T-cell (primary cell): ENCODE results near the gene SYP. TPM values are rescaled to one million over a fixed set of nuclear protein-coding genes. Genes with fewer than 3 reads are reported as not detected.
A peak's percentile ranks its signal among the peaks of the same experiment; 100 is the strongest.

Experiments
- ATAC-seq, 4 experiments: fragments of 200-7000 bp in 3 of 4; fragments of 150-1000 bp in 1 of 4; cut with Tn5 transposase; replicated peaks in 1 of 4; 1 replicate in 3 of 4; 2 replicates in 1 of 4; pipeline ENCODE4 v1.10.0; 2021; ENCODE audit warnings: moderate library complexity in 3 of 4, mild to moderate bottlenecking in 2 of 4, moderate number of reproducible peaks in 1 of 4
- CTCF ChIA-PET, 2 donors: fragments of 300-600 bp; sonication (Branson Sonifier 250); formaldehyde crosslinking; loops; one replicate each; lab custom pipeline; 2022; ENCODE audit warnings: antibody characterized with exemption in 2 of 2; lab: Charles Lee
- POLR2A ChIA-PET, 2 donors: fragments of 300-600 bp; sonication (Branson Sonifier 250); formaldehyde crosslinking; loops; one replicate each; lab custom pipeline; 2022; ENCODE audit warnings: antibody characterized with exemption in 2 of 2; lab: Charles Lee
- DNase-seq, 35 experiments: peaks; one replicate each; pipeline versions ENCODE4 v3.0.0 to v3.0.0-alpha.2; 2013 to 2023
- H3K27ac ChIP-seq: one replicate; pipeline ENCODE4 v1.5.1; 2013; ENCODE audit warnings: low read length
- H3K27me3 ChIP-seq, 2 experiments: replicated peaks in 1 of 2; 1 replicate in 1 of 2; 2 replicates in 1 of 2; pipeline versions ENCODE4 v1.6.1 to v1.7.0; 2013; ENCODE audit warnings: low read length in 1 of 2, mixed read lengths in 1 of 2; ENCODE audit not compliant: control insufficient read depth in 2 of 2, insufficient read depth in 2 of 2; ENCODE audit errors: extremely low read depth in 1 of 2
- H3K36me3 ChIP-seq, 2 donors: 1 replicate in 1 of 2; 2 replicates in 1 of 2; pipeline versions ENCODE4 v1.6.1 to v1.7.0; 2013; ENCODE audit warnings: low read length in 1 of 2; ENCODE audit not compliant: control insufficient read depth in 2 of 2, insufficient read depth in 1 of 2; ENCODE audit errors: extremely low read depth in 1 of 2
- H3K4me1 ChIP-seq, 2 experiments: 1 replicate in 1 of 2; 2 replicates in 1 of 2; pipeline versions ENCODE4 v1.6.1 to v1.7.0; 2013; ENCODE audit warnings: low read length in 2 of 2, mixed read lengths in 1 of 2; ENCODE audit not compliant: insufficient read depth in 2 of 2, control insufficient read depth in 1 of 2; ENCODE audit errors: extremely low read depth in 1 of 2
- H3K4me3 ChIP-seq, 2 donors: 1 replicate in 1 of 2; 2 replicates in 1 of 2; pipeline versions ENCODE4 v1.5.1 to v1.7.0; 2013; ENCODE audit warnings: mild to moderate bottlenecking in 2 of 2, low read length in 1 of 2, moderate library complexity in 1 of 2; ENCODE audit not compliant: control insufficient read depth in 1 of 2; ENCODE audit errors: extremely low read depth in 1 of 2
- H3K9me3 ChIP-seq: 2 replicates; pipeline ENCODE4 v1.7.0; 2013
- H3K27ac Mint-ChIP-seq, 2 donors: one replicate each; pipeline ENCODE4 v1.8.0; 2020 to 2021; ENCODE audit warnings: mild to moderate bottlenecking in 2 of 2, mixed read lengths in 2 of 2
- H3K27me3 Mint-ChIP-seq, 2 donors: one replicate each; pipeline ENCODE4 v1.8.0; 2021 to 2022; ENCODE audit warnings: mixed read lengths in 2 of 2
- H3K36me3 Mint-ChIP-seq: one replicate; pipeline ENCODE4 v1.8.0; 2021; ENCODE audit warnings: mixed read lengths
- H3K4me1 Mint-ChIP-seq, 3 donors: one replicate each; pipeline ENCODE4 v1.8.0; 2020 to 2022; ENCODE audit warnings: mixed read lengths in 3 of 3, mild to moderate bottlenecking in 1 of 3
- H3K4me3 Mint-ChIP-seq, 3 donors: one replicate each; pipeline ENCODE4 v1.8.0; 2020 to 2022; ENCODE audit warnings: mild to moderate bottlenecking in 3 of 3, mixed read lengths in 3 of 3, moderate library complexity in 3 of 3
- H3K9me3 Mint-ChIP-seq, 3 donors: one replicate each; pipeline ENCODE4 v1.8.0; 2020 to 2022; ENCODE audit warnings: mixed read lengths in 3 of 3
- WGBS: methylation state at CpG from one replicate; pipeline ENCODE4 v1.1.5; 2013; ENCODE audit warnings: missing lambda C conversion rate; ENCODE audit not compliant: insufficient coverage; 5-methylcytosine and 5-hydroxymethylcytosine counted together
- total RNA-seq, 35 experiments: library from RNA in 6 of 35; stranded (reverse) in 6 of 35; fragments of 120-200 nt in 1 of 35; gene quantifications; one replicate each; pipeline versions ENCODE4 v1.2.1 to v1.2.4 and lab custom pipeline; 2013 to 2026

The SYP gene
- total RNA-seq, 5 donors from 2014 or later (not counting 1 experiment from before 2014, with no cell fraction given) = 0.53 to 0.89 (median 0.70) TPM

- H3K4me3 ChIP-seq = no peak overlapping the region
- WGBS = 86% methylated on average over 45 of the region's 56 CpGs
- Mint-ChIP-seq H3K27ac (no peak overlapping the region), H3K4me3 (no peak overlapping the region), H3K4me1 (peaks cover 26 to 41% (median 32%) of the 10 kb centered on the region in 3 donors), H3K9me3 (no peaks in the 10 kb centered on the region), H3K27me3 (peaks cover 0 to 4% of the 10 kb centered on the region in 2 donors), H3K36me3 (no peaks in the 10 kb centered on the region)
- ATAC-seq (no peak), DNase-seq (no peak)
- H3K4me1 ChIP-seq = peaks cover 2 to 49% of the 10 kb centered on the region in 2 experiments
- CTCF ChIA-PET = no interaction called here
- H3K9me3 ChIP-seq = no peaks in the 10 kb centered on the region
- POLR2A ChIA-PET = no interaction called here
- H3K27ac ChIP-seq = no peak overlapping the region
- H3K36me3 ChIP-seq = no peaks in the 10 kb centered on the region
- no peaks in the 10 kb centered on the region for H3K27me3 ChIP-seq
Measured at GRCh38 chrX:49233887-49234555, 34.0 kb upstream of the SYP start.

- Histone ChIP-seq H3K4me3 (no peak within 1 kb of the TSS), H3K9me3 (no peaks in the 10 kb centered on the region), H3K36me3 (no peaks in the 10 kb centered on the region), H3K27ac (no peak within 1 kb of the TSS), H3K27me3 (no peaks in the 10 kb centered on the region), H3K4me1 (peaks cover 2 to 45% of the 10 kb centered on the region in 2 experiments)
- ATAC-seq (no peak), DNase-seq (no peak)
- no peaks in the 10 kb centered on the region for H3K9me3 Mint-ChIP-seq
- peaks cover 0 to 4% of the 10 kb centered on the region in 2 donors for H3K27me3 Mint-ChIP-seq
- ChIA-PET CTCF (no interaction called here), POLR2A (no interaction called here)
- H3K36me3 Mint-ChIP-seq = no peaks in the 10 kb centered on the region
- peaks cover 26 to 38% (median 28%) of the 10 kb centered on the region in 3 donors for H3K4me1 Mint-ChIP-seq
- H3K4me3 Mint-ChIP-seq = no peak within 1 kb of the TSS
- no peak within 1 kb of the TSS for H3K27ac Mint-ChIP-seq
- no CpG with 5 or more reads among the region's 9 CpGs for WGBS
Measured at GRCh38 chrX:49233176-49233575, 33.2 kb upstream of the SYP start, which contains the start of gene CACNA1F. TSS of gene CACNA1F (minus strand) at chrX:49233340. CDS start at chrX:49233309, 31 bp downstream.

- H3K4me1 ChIP-seq = peaks cover 2 to 44% of the 10 kb centered on the region in 2 experiments
- CTCF ChIA-PET = no interaction called here
- DNase-seq (no peak), ATAC-seq (no peak)
- H3K36me3 ChIP-seq = no peaks in the 10 kb centered on the region
- H3K4me3 ChIP-seq = no peak overlapping the region
- Mint-ChIP-seq H3K4me1 (peaks cover 25 to 36% (median 28%) of the 10 kb centered on the region in 3 donors), H3K27me3 (peaks cover 0 to 4% of the 10 kb centered on the region in 2 donors), H3K27ac (no peak overlapping the region), H3K36me3 (no peaks in the 10 kb centered on the region), H3K9me3 (no peaks in the 10 kb centered on the region), H3K4me3 (no peak overlapping the region)
- no peaks in the 10 kb centered on the region for H3K9me3 ChIP-seq
- H3K27me3 ChIP-seq = no peaks in the 10 kb centered on the region
- POLR2A ChIA-PET = no interaction called here
- H3K27ac ChIP-seq = no peak overlapping the region
- 100% methylated on average over 1 of the region's 2 CpGs for WGBS
Measured at GRCh38 chrX:49232525-49232924, 32.5 kb upstream of the SYP start.

GRCh38 chrX:49231333-49232000 is 31.5 kb upstream of the SYP start:
- peak overlapping the region; percentile 80 for H3K27ac ChIP-seq

GRCh38 chrX:49230500-49231232 is 30.7 kb upstream of the SYP start:
- Histone ChIP-seq H3K27ac (peak overlapping the region; percentile 80), H3K9me3 (no peaks in the 10 kb centered on the region), H3K36me3 (no peaks in the 10 kb centered on the region), H3K4me3 (peak overlapping the region; percentile 44 to 45), H3K4me1 (peaks cover 0 to 25% of the 10 kb centered on the region in 2 experiments), H3K27me3 (no peaks in the 10 kb centered on the region)
- ATAC-seq (peak; percentile 54 to 72 (median 68)), DNase-seq (peak; percentile 9 to 65 (median 33))
- H3K27me3 Mint-ChIP-seq = peaks cover 0 to 8% of the 10 kb centered on the region in 2 donors
- ChIA-PET CTCF (interaction anchor here in 1 of 2 donors (1.4 kb wide), 1 partner anchor 40 kb away, joined by 4 read pairs; no protein-coding TSS in a partner anchor), POLR2A (no interaction called here)
- peaks cover 11 to 22% (median 14%) of the 10 kb centered on the region in 3 donors for H3K4me1 Mint-ChIP-seq
- no peaks in the 10 kb centered on the region for H3K9me3 Mint-ChIP-seq
- 1% methylated on average over 15 of the region's 44 CpGs for WGBS
- H3K36me3 Mint-ChIP-seq = no peaks in the 10 kb centered on the region
- H3K27ac Mint-ChIP-seq = peak overlapping the region; percentile 87 to 89
- peak overlapping the region; percentile 73 to 79 (median 73) for H3K4me3 Mint-ChIP-seq

More at GRCh38 chrX:49231333-49232000, 31.5 kb upstream of the SYP start:
- H3K9me3 Mint-ChIP-seq = no peaks in the 10 kb centered on the region
- no peaks in the 10 kb centered on the region for H3K9me3 ChIP-seq
- DNase-seq = no peak
- ChIA-PET POLR2A (no interaction called here), CTCF (no interaction called here)
- H3K4me1 ChIP-seq = peaks cover 0 to 33% of the 10 kb centered on the region in 2 experiments
- no peak for ATAC-seq
- H3K4me3 ChIP-seq = no peak overlapping the region
- H3K4me1 Mint-ChIP-seq = peaks cover 15 to 25% (median 17%) of the 10 kb centered on the region in 3 donors
- H3K27me3 Mint-ChIP-seq = peaks cover 0 to 8% of the 10 kb centered on the region in 2 donors
- H3K36me3 ChIP-seq = no peaks in the 10 kb centered on the region
- 100% methylated on average over 3 of the region's 10 CpGs for WGBS
- peak overlapping the region; percentile 34 to 73 (median 73) for H3K4me3 Mint-ChIP-seq
- H3K27ac Mint-ChIP-seq = peak overlapping the region; percentile 39 to 48
- no peaks in the 10 kb centered on the region for H3K27me3 ChIP-seq
- H3K36me3 Mint-ChIP-seq = no peaks in the 10 kb centered on the region

- ChIA-PET POLR2A (no interaction called here), CTCF (no interaction called here)
- H3K36me3 ChIP-seq = no peaks in the 10 kb centered on the region
- H3K27me3 ChIP-seq = no peaks in the 10 kb centered on the region
- Mint-ChIP-seq H3K36me3 (no peaks in the 10 kb centered on the region), H3K9me3 (no peaks in the 10 kb centered on the region), H3K27me3 (peaks cover 1 to 18% of the 10 kb centered on the region in 2 donors), H3K4me1 (peaks cover 10 to 18% (median 11%) of the 10 kb centered on the region in 3 donors), H3K27ac (no peak overlapping the region), H3K4me3 (no peak overlapping the region)
- ATAC-seq = no peak
- no peak for DNase-seq
- H3K4me3 ChIP-seq = no peak overlapping the region
- H3K27ac ChIP-seq = no peak overlapping the region
- no peaks in the 10 kb centered on the region for H3K9me3 ChIP-seq
- peaks cover 0 to 22% of the 10 kb centered on the region in 2 experiments for H3K4me1 ChIP-seq
- WGBS = 82% methylated on average over 4 of the region's 17 CpGs
Measured at GRCh38 chrX:49228185-49228584, 28.2 kb upstream of the SYP start.
